Measurements from ENCODE around the gene CHST2.
"Not testable (repeated sequence)": the region's sequence is repeated elsewhere in the genome, so short reads cannot be mapped to it uniquely, and the experiment has no call there.

Gene CHST2

DNA sequence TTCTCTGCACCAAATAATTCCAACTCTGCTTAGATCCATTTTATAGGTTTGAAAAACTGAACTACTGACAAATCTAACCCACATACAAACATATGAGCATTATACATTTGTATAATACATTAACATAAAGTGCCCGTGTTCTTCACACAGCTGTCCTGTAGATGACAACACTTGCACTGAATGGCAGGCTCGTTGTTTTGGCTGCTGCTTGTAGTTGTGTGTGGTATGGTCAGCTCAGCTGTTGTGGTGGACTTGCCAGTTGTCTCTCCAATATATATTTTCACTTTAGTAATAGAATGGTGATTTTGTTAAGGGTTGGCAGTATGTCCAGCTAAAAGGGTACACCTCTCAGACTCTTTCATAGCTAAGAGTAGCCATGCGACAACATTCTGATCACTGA is 30.5 kb downstream of the CHST2 start:
- no peaks in the 10 kb centered on the region for H3K4me1 ChIP-seq (ENCODE audit: insufficient read depth, low read length)
- no peaks in the 10 kb centered on the region for H3K9me3 ChIP-seq (ENCODE audit: low read length)
- H3K36me3 ChIP-seq (ENCODE audit: insufficient read depth, low read length): no peaks in the 10 kb centered on the region
- no peak overlapping the region for H2AFZ ChIP-seq (ENCODE audit: low read depth, low read length)
- no peak overlapping the region for H3K4me3 ChIP-seq (ENCODE audit: low read length)
- H3K27me3 ChIP-seq (ENCODE audit: insufficient read depth, low read length): no peaks in the 10 kb centered on the region

DNA sequence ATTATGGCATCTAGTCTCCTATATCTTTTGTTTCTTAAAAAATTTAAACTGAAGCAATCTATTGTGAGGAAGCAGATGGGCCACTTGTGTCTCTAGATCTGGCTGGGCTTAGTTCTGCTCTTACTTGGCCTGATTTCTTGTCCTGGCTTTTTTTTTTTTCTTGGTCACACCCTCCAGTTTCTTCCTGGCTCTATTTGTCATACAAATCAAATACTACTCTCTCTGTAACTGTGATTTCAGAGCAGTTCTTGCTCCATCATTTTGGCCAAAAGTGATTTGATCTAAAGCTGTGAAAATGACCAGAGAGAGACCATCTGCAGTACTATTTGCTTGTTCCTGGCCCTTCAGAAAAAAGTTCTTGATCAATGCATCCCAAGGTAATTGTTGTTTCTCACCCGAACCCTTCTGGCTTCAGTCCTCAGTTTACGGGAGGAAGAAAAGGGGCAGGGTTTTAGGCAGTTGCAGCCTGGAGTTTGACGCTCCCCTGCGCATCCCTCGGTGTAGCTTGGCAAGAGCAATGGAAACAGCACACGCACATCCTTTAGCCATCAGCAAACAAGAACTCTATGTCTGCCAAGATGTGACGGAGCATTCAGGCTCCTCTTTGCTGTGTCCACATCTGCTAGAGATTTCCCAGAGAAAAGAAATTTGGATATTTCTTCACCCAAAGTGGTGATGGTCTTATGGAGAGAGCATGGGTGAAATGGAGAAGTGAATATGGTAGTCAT is 31.6 kb downstream of the CHST2 start:
- H3K9me3 ChIP-seq (ENCODE audit: low read length): no peaks in the 10 kb centered on the region
- H3K4me3 ChIP-seq (ENCODE audit: low read length): no peak overlapping the region
- no peaks in the 10 kb centered on the region for H3K27me3 ChIP-seq (ENCODE audit: insufficient read depth, low read length)
- no peaks in the 10 kb centered on the region for H3K4me1 ChIP-seq (ENCODE audit: insufficient read depth, low read length)
- no peak overlapping the region for H2AFZ ChIP-seq (ENCODE audit: low read depth, low read length)
- H3K36me3 ChIP-seq (ENCODE audit: insufficient read depth, low read length): no peaks in the 10 kb centered on the region

DNA sequence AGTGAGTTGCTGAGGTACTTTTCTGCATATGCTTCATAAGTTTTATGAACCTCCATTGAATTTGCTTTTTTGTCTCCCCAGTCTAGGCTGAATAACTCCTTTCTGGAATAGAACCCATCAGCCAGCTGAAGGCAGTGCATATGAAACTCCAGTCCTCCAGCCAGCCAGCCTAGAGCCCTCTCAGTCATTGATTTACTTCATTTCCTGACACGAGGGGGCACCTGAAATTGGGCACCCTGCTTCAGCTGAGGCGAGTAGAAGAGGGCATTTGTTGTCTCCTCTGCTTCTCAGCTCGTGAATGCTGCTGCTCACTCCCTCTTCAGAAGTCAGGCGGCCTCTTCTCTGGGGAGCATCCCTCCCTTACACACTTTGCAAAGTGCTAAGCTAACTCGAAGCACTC is 32.5 kb downstream of the CHST2 start:
- no peak overlapping the region for H3K4me3 ChIP-seq (ENCODE audit: low read length)
- no peaks in the 10 kb centered on the region for H3K4me1 ChIP-seq (ENCODE audit: insufficient read depth, low read length)
- no peak overlapping the region for H2AFZ ChIP-seq (ENCODE audit: low read depth, low read length)

DNA sequence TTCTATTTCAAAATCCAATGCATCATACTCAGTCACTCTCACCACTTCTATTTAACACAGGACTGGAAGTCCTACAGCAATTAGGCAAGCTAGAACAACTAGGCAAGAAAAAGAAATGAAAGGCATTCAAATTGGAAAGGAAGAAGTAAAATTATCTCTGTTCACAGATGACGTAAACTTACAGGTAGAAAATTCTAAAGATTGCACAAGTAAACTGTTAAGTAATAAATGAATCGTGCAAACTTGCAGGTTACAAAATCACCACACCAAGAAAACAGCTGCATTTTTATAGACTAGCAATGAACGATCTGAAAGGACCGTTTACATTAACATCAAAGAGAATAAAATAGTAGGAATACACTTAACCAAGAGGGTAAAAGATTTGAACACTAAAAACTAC is 36.2 kb downstream of the CHST2 start:
- Histone ChIP-seq H2AFZ (ENCODE audit: low read depth, low read length) (no peak overlapping the region), H3K4me1 (ENCODE audit: insufficient read depth, low read length) (no peaks in the 10 kb centered on the region), H3K9me3 (ENCODE audit: low read length) (no peaks in the 10 kb centered on the region), H3K36me3 (ENCODE audit: insufficient read depth, low read length) (no peaks in the 10 kb centered on the region), H3K27me3 (ENCODE audit: insufficient read depth, low read length) (no peaks in the 10 kb centered on the region), H3K4me3 (ENCODE audit: low read length) (no peak overlapping the region)

More for the DNA sequence above, 32.5 kb downstream of the CHST2 start:
- Histone ChIP-seq H3K27me3 (ENCODE audit: insufficient read depth, low read length) (no peaks in the 10 kb centered on the region), H3K9me3 (ENCODE audit: low read length) (no peaks in the 10 kb centered on the region), H3K36me3 (ENCODE audit: insufficient read depth, low read length) (no peaks in the 10 kb centered on the region)

DNA sequence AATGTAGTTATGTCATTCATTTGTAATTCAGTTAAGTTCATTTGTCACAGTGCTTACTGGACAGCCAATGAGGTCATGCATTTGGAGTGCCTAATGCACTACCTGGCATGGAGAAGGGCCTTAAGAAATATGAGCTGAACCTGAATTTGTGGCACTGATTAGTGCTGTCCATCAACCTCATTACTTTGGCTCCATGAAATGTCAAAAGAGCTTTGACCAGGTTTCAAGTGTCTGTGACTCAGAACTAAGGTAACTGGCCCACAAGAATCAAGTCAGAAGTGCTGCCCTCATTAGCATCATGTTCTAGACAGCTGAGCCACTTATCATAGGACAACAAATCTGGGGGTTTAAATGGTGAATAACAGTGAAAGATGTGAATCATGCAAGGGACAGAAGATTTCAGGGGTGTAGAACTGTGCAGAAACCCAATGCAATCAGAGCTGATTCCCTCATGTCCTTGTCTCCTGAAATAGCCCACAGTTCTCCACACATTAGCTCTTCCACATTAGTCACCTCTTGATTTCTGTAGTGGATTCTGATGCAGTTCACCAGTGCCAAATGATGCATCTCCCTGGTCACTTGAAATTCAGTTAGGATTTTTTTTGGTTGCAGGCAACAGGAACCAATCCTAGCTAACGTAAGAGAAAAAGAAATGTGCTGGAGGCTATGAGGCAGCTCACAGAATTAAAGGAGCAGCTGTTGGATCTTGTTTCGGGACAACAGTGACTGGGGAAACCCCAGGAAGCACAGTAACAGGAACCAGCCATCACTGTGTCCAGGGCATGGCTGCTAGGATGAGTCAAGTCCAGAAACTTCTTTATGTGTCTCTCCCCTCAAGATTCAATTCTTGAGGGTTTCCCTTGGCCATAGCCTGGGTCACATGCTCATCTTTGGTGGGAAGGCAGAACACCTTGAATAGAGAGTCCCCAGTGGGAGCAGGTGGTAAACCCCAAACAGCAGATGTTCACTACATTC is 38.7 kb downstream of the CHST2 start:
- Histone ChIP-seq H3K4me1 (ENCODE audit: insufficient read depth, low read length) (no peaks in the 10 kb centered on the region), H3K36me3 (ENCODE audit: insufficient read depth, low read length) (no peaks in the 10 kb centered on the region), H3K27me3 (ENCODE audit: insufficient read depth, low read length) (no peaks in the 10 kb centered on the region), H3K9me3 (ENCODE audit: low read length) (no peaks in the 10 kb centered on the region), H3K4me3 (ENCODE audit: low read length) (no peak overlapping the region), H2AFZ (ENCODE audit: low read depth, low read length) (no peak overlapping the region)

DNA sequence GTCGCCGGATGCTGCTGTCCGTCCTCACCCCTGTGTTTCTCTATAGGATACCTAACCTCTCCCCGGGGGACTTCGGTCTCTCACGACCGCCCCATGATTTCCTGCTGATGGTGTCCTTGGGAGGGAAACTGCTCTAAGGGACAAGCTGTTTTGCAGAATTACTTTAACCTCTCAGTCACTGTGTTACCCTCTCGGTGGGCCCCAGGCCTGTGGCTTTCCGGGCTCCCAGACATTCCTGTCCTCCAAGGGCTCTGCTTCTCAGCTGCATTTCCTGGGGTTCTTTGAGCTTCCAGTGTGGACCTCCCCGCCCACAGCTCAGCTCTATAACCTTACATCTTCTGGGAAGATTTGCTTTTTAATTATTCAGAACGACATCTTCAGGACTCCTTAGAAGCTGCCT is 40.9 kb downstream of the CHST2 start:
- H2AFZ ChIP-seq (ENCODE audit: low read depth, low read length): no peak overlapping the region
- no peaks in the 10 kb centered on the region for H3K36me3 ChIP-seq (ENCODE audit: insufficient read depth, low read length)
- H3K9me3 ChIP-seq (ENCODE audit: low read length): no peaks in the 10 kb centered on the region
- no peak overlapping the region for H3K4me3 ChIP-seq (ENCODE audit: low read length)
- H3K4me1 ChIP-seq (ENCODE audit: insufficient read depth, low read length): no peaks in the 10 kb centered on the region
- no peaks in the 10 kb centered on the region for H3K27me3 ChIP-seq (ENCODE audit: insufficient read depth, low read length)

DNA sequence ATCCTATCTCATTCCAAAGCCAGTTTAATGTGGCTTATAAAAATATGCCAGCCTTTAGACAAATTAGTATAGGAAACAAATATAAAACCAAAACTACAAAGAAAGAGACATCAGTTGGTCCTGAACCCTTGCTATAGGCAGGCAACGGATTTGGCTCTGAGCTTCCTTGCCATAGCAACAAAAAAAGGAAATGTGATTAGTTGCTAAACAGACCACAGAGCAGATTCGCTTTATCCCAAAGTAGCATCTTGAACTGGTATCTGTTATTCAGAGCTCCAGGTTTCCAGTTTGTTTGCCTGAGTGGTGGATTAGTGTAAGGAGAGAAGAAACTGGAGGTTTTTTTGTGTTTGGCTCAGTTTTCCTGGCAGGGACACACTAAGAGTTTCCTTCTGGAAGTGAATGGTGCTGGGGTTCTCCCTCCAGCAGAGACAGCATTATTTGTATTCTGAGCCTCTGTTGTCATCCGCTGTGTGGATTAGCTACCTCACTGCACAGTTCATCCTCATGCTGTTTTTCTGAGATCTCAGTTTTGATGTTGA is 44.1 kb downstream of the CHST2 start:
- Histone ChIP-seq H2AFZ (ENCODE audit: low read depth, low read length) (no peak overlapping the region), H3K27me3 (ENCODE audit: insufficient read depth, low read length) (no peaks in the 10 kb centered on the region), H3K4me1 (ENCODE audit: insufficient read depth, low read length) (no peaks in the 10 kb centered on the region), H3K9me3 (ENCODE audit: low read length) (no peaks in the 10 kb centered on the region), H3K4me3 (ENCODE audit: low read length) (no peak overlapping the region), H3K36me3 (ENCODE audit: insufficient read depth, low read length) (no peaks in the 10 kb centered on the region)

DNA sequence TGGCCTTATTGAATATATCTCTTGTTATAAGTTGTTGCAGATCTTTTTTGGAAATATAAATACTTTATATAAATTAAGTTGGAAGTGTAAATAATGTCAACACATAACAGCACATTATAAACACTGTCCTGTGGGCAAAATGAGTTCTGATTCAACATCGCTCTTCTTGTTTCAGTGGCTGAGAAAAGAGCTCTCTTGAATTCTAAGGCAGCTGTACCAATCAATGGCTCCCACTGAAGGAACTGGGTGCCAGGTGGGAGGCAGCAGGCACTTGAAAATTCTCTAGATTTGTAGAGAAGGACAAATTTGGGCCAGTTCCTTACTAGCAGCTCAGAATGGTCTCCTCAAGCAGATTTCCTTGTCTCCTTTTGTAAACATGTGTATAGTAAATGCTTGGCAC is 45.6 kb downstream of the CHST2 start:
- no peak overlapping the region for H2AFZ ChIP-seq (ENCODE audit: low read depth, low read length)
- H3K4me1 ChIP-seq (ENCODE audit: insufficient read depth, low read length): no peaks in the 10 kb centered on the region
- H3K27me3 ChIP-seq (ENCODE audit: insufficient read depth, low read length): no peaks in the 10 kb centered on the region
- no peak overlapping the region for H3K4me3 ChIP-seq (ENCODE audit: low read length)
- no peaks in the 10 kb centered on the region for H3K36me3 ChIP-seq (ENCODE audit: insufficient read depth, low read length)
- H3K9me3 ChIP-seq (ENCODE audit: low read length): no peaks in the 10 kb centered on the region

DNA sequence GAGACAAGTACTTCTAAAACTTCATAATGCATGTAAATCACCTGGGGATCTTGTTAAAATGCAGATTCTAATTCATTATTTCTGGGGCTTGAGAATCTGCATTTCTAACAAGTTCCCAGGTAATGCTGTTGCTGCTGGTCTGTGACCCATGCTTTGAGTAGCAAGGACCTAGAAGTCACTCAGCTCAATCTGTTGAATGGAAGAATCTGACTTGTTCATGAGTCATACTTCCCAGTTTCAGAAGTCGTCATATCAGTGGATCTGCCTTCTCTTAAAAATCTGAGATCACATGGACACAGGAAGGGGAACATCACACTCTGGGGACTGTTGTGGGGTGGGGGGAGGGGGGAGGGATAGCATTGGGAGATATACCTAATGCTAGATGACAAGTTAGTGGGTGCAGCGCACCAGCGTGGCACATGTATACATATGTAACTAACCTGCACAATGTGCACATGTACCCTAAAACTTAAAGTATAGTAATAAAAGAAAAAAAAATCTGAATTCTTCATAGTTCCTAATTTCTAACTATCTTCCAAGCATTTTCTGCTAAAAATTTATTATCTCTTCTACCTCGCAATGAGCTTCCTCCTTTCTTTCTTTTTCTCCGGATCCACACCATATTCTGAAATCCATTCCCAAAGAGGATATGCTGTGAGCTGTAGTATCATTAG is 46.2 kb downstream of the CHST2 start:
- H3K9me3 ChIP-seq (ENCODE audit: low read length); H3K36me3 ChIP-seq (ENCODE audit: insufficient read depth, low read length); H2AFZ ChIP-seq (ENCODE audit: low read depth, low read length); H3K4me1 ChIP-seq (ENCODE audit: insufficient read depth, low read length); H3K4me3 ChIP-seq (ENCODE audit: low read length); H3K27me3 ChIP-seq (ENCODE audit: insufficient read depth, low read length): not testable (repeated sequence)

DNA sequence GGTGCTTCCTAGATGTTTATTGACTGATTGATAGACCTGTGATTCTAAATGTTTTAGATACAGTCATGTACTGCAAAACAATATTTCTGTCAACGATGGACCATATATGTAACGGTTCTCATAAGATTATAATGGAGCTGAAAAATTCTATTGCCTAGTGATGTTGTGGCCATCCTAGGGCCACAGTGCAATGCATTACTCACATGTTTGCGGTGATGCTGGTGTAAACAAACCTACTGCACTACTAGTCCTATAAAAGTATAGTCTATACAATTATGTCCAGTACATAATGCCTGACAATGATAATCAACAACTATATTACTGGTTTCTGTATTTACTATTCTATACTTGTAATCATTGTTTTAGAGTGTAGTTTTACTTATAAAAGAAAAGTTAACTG is 46.8 kb downstream of the CHST2 start:
- no peak overlapping the region for H3K4me3 ChIP-seq (ENCODE audit: low read length)
- peaks cover 5% of the 10 kb centered on the region for H3K4me1 ChIP-seq (ENCODE audit: insufficient read depth, low read length)
- no peak overlapping the region for H2AFZ ChIP-seq (ENCODE audit: low read depth, low read length)
- H3K27me3 ChIP-seq (ENCODE audit: insufficient read depth, low read length): no peaks in the 10 kb centered on the region
- H3K36me3 ChIP-seq (ENCODE audit: insufficient read depth, low read length): no peaks in the 10 kb centered on the region
- H3K9me3 ChIP-seq (ENCODE audit: low read length): no peaks in the 10 kb centered on the region

DNA sequence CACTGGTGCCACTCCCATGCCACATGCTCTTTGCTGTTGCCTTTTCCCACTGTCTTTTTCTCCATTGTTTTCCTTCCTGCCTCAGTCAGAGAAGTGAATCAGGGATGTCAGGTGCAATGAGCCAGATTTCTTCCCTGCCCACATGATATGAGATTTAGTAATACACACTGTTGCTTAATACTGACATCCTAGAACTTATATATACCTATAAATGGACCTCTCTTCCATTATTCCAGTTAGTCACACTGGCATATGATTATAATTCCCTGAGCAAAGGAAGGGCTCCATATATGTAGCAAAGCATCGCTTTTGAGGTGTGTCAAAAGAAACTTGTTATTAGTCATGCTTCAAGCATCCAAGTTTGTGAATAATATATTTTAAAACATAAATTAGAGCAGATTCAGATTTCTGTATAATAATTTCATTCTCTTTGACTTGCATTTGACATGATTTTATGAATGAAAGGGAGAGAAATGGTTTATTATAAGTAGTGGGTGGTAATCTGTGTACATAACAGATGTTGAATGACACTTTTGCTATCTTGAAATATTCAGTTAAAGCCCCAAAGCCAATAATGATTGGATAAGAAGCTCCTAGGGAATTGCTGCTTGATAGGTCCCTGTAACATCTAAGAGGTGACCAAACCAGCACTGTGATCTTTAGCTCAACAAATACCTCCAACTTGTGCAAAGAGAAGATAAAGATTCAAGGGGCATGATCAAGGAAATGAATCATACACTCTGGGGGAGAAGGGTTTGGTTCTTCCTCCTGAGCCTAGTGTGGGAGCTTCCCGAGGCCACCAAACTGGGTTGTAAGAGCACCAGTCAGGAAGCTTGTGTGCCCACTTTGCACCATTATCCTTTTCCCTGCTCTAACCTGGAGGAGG is 48.6 kb downstream of the CHST2 start:
- H3K36me3 ChIP-seq (ENCODE audit: insufficient read depth, low read length): no peaks in the 10 kb centered on the region
- H2AFZ ChIP-seq (ENCODE audit: low read depth, low read length): no peak overlapping the region
- H3K9me3 ChIP-seq (ENCODE audit: low read length): no peaks in the 10 kb centered on the region
- no peak overlapping the region for H3K4me3 ChIP-seq (ENCODE audit: low read length)
- peaks cover 14% of the 10 kb centered on the region for H3K4me1 ChIP-seq (ENCODE audit: insufficient read depth, low read length)
- no peaks in the 10 kb centered on the region for H3K27me3 ChIP-seq (ENCODE audit: insufficient read depth, low read length)

DNA sequence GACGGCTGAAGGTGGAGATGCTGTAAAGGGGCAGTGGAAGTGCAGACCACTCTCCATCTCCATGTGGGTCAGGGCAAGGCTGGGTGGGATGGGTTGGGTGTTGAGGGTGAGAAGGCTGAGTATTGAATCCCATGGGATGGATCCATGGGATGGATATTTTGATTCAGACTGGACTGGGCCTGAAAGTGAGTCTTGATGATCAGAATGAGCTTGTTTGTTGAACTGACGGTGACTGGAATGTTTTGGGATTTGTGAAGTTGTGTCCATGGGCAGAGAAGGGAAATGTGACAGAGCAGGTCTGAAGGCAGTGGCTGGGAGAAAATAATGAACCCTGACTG is 49.3 kb downstream of the CHST2 start:
- H3K27me3 ChIP-seq (ENCODE audit: insufficient read depth, low read length): no peaks in the 10 kb centered on the region
- no peak overlapping the region for H2AFZ ChIP-seq (ENCODE audit: low read depth, low read length)

More for the DNA sequence above, 49.3 kb downstream of the CHST2 start:
- Histone ChIP-seq H3K36me3 (ENCODE audit: insufficient read depth, low read length) (no peaks in the 10 kb centered on the region), H3K4me1 (ENCODE audit: insufficient read depth, low read length) (peaks cover 14% of the 10 kb centered on the region), H3K9me3 (ENCODE audit: low read length) (no peaks in the 10 kb centered on the region), H3K4me3 (ENCODE audit: low read length) (no peak overlapping the region)
